PC-3 (cell line): ENCODE data around the gene ENO1.

Experiments used
- EZH2 ChIP-seq: fragments of 300-600 bp; sonication (generic); IDR thresholded peaks from one replicate; pipeline ENCODE4 v1.6.1; 2017; ENCODE audit warnings: antibody characterized with exemption, mild to moderate bottlenecking, low read length; ENCODE audit not compliant: unreplicated experiment
- EZH2phosphoT487 ChIP-seq: fragments of 300-600 bp; sonication (generic); IDR thresholded peaks from 2 replicates; pipeline ENCODE4 v1.6.1; 2018; ENCODE audit warnings: mild to moderate bottlenecking, antibody characterized with exemption, low read length, borderline replicate concordance
- TF ChIP-seq, protein P1 (sequence below): fragments of 300-600 bp; sonication (generic); conservative IDR thresholded peaks from 2 replicates; pipeline ENCODE4 v1.5.1; 2017; ENCODE audit warnings: antibody characterized with exemption, low read depth, mild to moderate bottlenecking, low read length

DNA sequence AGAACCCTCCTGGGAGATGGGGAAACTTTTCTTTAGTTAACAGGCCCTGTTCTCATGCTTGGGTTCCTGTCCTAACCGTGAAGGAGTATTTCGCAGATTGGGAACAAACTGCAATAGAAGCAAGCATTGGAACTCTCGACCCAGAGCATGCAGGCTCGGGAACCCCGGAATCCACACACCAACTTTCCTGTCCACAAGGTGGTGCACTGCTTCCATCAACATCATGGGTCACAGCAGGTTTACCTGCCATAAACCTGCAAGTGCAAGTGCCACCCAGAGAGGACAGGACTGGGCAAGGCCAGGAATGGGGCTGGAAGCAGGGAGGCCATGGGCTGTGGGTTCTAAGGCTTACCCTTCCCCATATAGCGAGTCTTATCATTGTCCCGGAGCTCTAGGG is 6.9 kb downstream of the ENO1 start:
- TF ChIP-seq, protein P1, sequence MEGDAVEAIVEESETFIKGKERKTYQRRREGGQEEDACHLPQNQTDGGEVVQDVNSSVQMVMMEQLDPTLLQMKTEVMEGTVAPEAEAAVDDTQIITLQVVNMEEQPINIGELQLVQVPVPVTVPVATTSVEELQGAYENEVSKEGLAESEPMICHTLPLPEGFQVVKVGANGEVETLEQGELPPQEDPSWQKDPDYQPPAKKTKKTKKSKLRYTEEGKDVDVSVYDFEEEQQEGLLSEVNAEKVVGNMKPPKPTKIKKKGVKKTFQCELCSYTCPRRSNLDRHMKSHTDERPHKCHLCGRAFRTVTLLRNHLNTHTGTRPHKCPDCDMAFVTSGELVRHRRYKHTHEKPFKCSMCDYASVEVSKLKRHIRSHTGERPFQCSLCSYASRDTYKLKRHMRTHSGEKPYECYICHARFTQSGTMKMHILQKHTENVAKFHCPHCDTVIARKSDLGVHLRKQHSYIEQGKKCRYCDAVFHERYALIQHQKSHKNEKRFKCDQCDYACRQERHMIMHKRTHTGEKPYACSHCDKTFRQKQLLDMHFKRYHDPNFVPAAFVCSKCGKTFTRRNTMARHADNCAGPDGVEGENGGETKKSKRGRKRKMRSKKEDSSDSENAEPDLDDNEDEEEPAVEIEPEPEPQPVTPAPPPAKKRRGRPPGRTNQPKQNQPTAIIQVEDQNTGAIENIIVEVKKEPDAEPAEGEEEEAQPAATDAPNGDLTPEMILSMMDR: peak; percentile 75
- TF ChIP-seq EZH2 (no peak), EZH2phosphoT487 (no peak)
